ENCODE results near the gene NDRG4. TPM values are rescaled to one million over a fixed set of nuclear protein-coding genes. Genes with fewer than 3 reads are reported as not detected.

The NDRG4 gene
- total and polyA plus RNA-seq, 2 experiments from 2014 or later = 3.4 to 7.1 TPM

- no peaks in the 10 kb centered on the region for H3K4me1 ChIP-seq (ENCODE audit: insufficient read depth)
- no peaks in the 10 kb centered on the region for H3K36me3 ChIP-seq (ENCODE audit: low read depth)
- no peaks in the 10 kb centered on the region for H3K79me2 ChIP-seq (ENCODE audit: insufficient read depth)
- H3K27ac ChIP-seq = no peak overlapping the region
- no peaks in the 10 kb centered on the region for H3K9me3 ChIP-seq (ENCODE audit: low read depth)
- no peak overlapping the region for H2AFZ ChIP-seq
- no peaks in the 10 kb centered on the region for H3F3A ChIP-seq (ENCODE audit: insufficient read depth)
- WGBS, 2 experiments (ENCODE audit: low coverage in 1 of 2, low lambda C conversion rate in 2 of 2, missing lambda C conversion rate in 2 of 2) = 83 to 85% methylated on average over 5 of the region's 5 CpGs
- no peak overlapping the region for H3K9ac ChIP-seq
- in situ Hi-C loops (cut with MboI) = no loop called here
- H3K9me2 ChIP-seq (ENCODE audit: insufficient read depth) = no peaks in the 10 kb centered on the region
- no peak for DNase-seq
- no peak overlapping the region for H3K4me3 ChIP-seq
- no peak for TF ChIP-seq EZH2 (IDR thresholded peaks at IDR 0.05; ENCODE audit: insufficient read depth, poor library complexity, severe bottlenecking)
- TF ChIP-seq EZH2phosphoT487 (IDR thresholded peaks at IDR 0.05; ENCODE audit: insufficient read depth, low read depth) = no peak
- H4K20me1 ChIP-seq (ENCODE audit: insufficient read depth) = no peaks in the 10 kb centered on the region
- peaks cover 43% of the 10 kb centered on the region for H3K27me3 ChIP-seq (replicated peaks; ENCODE audit: insufficient read depth)
- H3K4me2 ChIP-seq (ENCODE audit: unreplicated experiment) = no peak overlapping the region
These were observed 32.0 kb upstream of the NDRG4 start for GRCh38 chr16:58467905-58468304.

- Histone ChIP-seq H3F3A (ENCODE audit: insufficient read depth) (no peaks in the 10 kb centered on the region), H3K9me2 (ENCODE audit: insufficient read depth) (no peaks in the 10 kb centered on the region), H2AFZ (no peak overlapping the region), H3K9ac (no peak overlapping the region), H3K27me3 (replicated peaks; ENCODE audit: insufficient read depth) (peaks cover 23% of the 10 kb centered on the region), H4K20me1 (ENCODE audit: insufficient read depth) (no peaks in the 10 kb centered on the region), H3K4me3 (no peak overlapping the region), H3K27ac (no peak overlapping the region), H3K36me3 (ENCODE audit: low read depth) (no peaks in the 10 kb centered on the region), H3K4me1 (ENCODE audit: insufficient read depth) (no peaks in the 10 kb centered on the region), H3K9me3 (ENCODE audit: low read depth) (no peaks in the 10 kb centered on the region), H3K4me2 (ENCODE audit: unreplicated experiment) (no peak overlapping the region), H3K79me2 (ENCODE audit: insufficient read depth) (no peaks in the 10 kb centered on the region)
- no peak for TF ChIP-seq EZH2 (IDR thresholded peaks at IDR 0.05; ENCODE audit: insufficient read depth, poor library complexity, severe bottlenecking)
- no peak for TF ChIP-seq EZH2phosphoT487 (IDR thresholded peaks at IDR 0.05; ENCODE audit: insufficient read depth, low read depth)
- in situ Hi-C loops (cut with MboI) = no loop called here
- WGBS, 2 experiments (ENCODE audit: low coverage in 1 of 2, low lambda C conversion rate in 2 of 2, missing lambda C conversion rate in 2 of 2) = 48 to 54% methylated on average over 10 of the region's 10 CpGs
- no peak for DNase-seq
These were observed 28.6 kb upstream of the NDRG4 start for GRCh38 chr16:58471209-58471975.

GRCh38 chr16:58472266-58472665, 27.7 kb upstream of the NDRG4 start:
- Histone ChIP-seq H3K27me3 (replicated peaks; ENCODE audit: insufficient read depth) (peaks cover 19% of the 10 kb centered on the region), H3K36me3 (ENCODE audit: low read depth) (no peaks in the 10 kb centered on the region), H4K20me1 (ENCODE audit: insufficient read depth) (no peaks in the 10 kb centered on the region), H3K9me3 (ENCODE audit: low read depth) (no peaks in the 10 kb centered on the region), H3K9ac (no peak overlapping the region), H3K27ac (no peak overlapping the region), H3K4me3 (no peak overlapping the region), H2AFZ (no peak overlapping the region), H3F3A (ENCODE audit: insufficient read depth) (no peaks in the 10 kb centered on the region), H3K4me2 (ENCODE audit: unreplicated experiment) (no peak overlapping the region), H3K79me2 (ENCODE audit: insufficient read depth) (no peaks in the 10 kb centered on the region), H3K9me2 (ENCODE audit: insufficient read depth) (no peaks in the 10 kb centered on the region), H3K4me1 (ENCODE audit: insufficient read depth) (no peaks in the 10 kb centered on the region)
- in situ Hi-C loops (cut with MboI) = no loop called here
- no peak for TF ChIP-seq EZH2phosphoT487 (IDR thresholded peaks at IDR 0.05; ENCODE audit: insufficient read depth, low read depth)
- TF ChIP-seq EZH2 (IDR thresholded peaks at IDR 0.05; ENCODE audit: insufficient read depth, poor library complexity, severe bottlenecking) = no peak
- WGBS, 2 experiments (ENCODE audit: low coverage in 1 of 2, low lambda C conversion rate in 2 of 2, missing lambda C conversion rate in 2 of 2) = 62 to 64% methylated on average over 9 of the region's 9 CpGs
- DNase-seq = no peak

- in situ Hi-C loops (cut with MboI) = no loop called here
- WGBS, 2 experiments (ENCODE audit: low coverage in 1 of 2, low lambda C conversion rate in 2 of 2, missing lambda C conversion rate in 2 of 2) = 72 to 73% methylated on average over 3 of the region's 3 CpGs
- Histone ChIP-seq H2AFZ (no peak overlapping the region), H3K27ac (no peak overlapping the region), H3K27me3 (replicated peaks; ENCODE audit: insufficient read depth) (peaks cover 17% of the 10 kb centered on the region), H3F3A (ENCODE audit: insufficient read depth) (no peaks in the 10 kb centered on the region), H3K4me2 (ENCODE audit: unreplicated experiment) (no peak overlapping the region), H3K4me1 (ENCODE audit: insufficient read depth) (no peaks in the 10 kb centered on the region), H4K20me1 (ENCODE audit: insufficient read depth) (no peaks in the 10 kb centered on the region), H3K9me2 (ENCODE audit: insufficient read depth) (no peaks in the 10 kb centered on the region), H3K9ac (no peak overlapping the region), H3K36me3 (ENCODE audit: low read depth) (no peaks in the 10 kb centered on the region), H3K9me3 (ENCODE audit: low read depth) (no peaks in the 10 kb centered on the region), H3K4me3 (no peak overlapping the region), H3K79me2 (ENCODE audit: insufficient read depth) (no peaks in the 10 kb centered on the region)
- TF ChIP-seq EZH2 (IDR thresholded peaks at IDR 0.05; ENCODE audit: insufficient read depth, poor library complexity, severe bottlenecking) = no peak
- TF ChIP-seq EZH2phosphoT487 (IDR thresholded peaks at IDR 0.05; ENCODE audit: insufficient read depth, low read depth) = no peak
- DNase-seq = no peak
These were observed 27.1 kb upstream of the NDRG4 start for GRCh38 chr16:58472827-58473226.

Data from GM23248 (cell line).